NCI-H1694 treated with DMSO at 0.1 percent for 48 hours (cell line): Measurements from ENCODE around the gene PPP1R27.
"Not testable (repeated sequence)": the region's sequence is repeated elsewhere in the genome, so short reads cannot be mapped to it uniquely, and the experiment has no call there.

ENCODE experiments used
- DNase-seq: peaks from one replicate; lab custom pipeline; 2025; lab: John Stamatoyannopoulos, UW

PPP1R27 gene

DNA sequence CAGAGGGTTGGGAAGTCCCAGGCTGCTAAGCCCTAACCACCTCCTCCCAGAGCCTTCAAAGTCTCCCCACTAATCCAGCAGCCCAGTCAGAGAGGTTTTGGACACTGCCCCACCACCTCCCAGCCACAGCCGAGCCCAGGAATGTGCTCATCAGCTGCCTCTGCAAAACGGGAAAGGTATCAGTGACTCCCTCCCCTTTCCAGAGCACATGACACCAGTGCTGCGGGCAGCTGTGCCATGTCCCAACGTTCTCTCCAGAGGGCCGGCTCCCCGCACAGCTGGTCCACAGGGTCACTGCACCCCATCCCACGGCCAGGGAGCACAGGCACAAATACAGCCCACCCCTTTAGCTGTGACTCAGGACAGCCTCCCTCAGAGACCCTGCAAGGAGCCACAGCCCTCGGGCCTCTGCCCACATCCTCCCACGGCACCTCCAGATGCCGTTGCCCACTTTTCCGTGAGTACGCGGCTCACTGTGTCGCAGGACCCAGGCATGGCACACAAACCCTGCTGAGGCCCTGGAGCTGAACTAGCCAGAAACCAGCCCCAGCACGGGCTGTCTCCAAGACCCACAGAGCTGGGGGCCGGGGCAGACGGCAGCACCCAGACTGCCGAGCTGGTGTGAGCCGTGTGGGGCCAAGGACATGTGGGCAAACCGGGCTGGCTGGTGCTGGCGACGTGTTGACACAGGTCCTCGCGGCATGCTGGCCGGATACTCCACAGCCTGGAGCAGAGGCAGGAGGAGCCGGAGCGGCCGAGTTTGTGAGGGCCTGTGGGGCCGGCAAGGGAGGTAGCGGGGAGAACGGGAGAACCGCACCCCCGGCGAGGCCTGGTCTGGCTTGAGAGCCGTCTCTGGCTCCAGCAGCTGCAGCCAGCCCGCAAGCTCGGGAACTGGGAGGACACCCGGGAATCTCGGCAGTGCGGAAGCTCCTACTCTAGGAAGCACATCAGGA, 6.3 kb upstream of the PPP1R27 start:
- no peak for DNase-seq

DNA sequence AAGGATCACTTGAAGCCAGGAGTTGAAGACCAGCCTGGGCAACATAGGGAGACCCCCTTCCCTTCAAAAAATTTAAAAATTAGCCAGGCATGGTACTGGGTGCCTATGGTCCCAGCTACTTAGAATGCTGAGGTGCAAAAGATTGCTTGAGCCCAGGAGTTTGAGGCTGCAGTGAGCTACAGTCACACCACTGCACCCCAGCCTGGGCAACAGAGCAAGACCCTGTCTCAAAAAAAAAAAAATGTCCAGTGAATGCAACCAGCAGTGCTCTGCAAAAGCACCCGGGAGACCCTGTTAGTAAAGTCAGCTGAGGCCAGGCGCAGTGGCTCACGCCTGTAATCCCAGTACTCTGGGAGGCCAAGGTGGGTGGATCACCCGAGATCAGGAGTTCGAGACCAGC, 5.2 kb upstream of the PPP1R27 start:
- DNase-seq: not testable (repeated sequence)

DNA sequence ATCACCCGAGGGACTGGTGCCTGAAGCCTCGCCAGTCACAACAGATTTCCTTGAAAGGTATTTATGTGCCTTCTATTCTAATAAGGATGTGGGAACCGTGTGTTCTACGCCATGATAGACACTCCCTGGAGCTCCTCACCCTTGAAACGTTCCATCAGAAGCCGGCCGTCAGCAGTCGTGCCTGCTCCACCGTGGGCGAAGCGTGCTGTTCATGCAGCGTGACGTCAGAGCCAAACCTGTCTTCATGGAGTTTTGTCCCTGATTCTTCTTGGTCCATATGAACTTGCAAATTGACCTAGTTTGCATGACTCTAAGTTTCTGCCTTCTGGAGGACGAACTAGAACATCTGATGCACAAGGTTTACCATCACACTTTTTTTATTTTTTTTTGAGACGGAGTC, 4.5 kb upstream of the PPP1R27 start:
- no peak for DNase-seq

DNA sequence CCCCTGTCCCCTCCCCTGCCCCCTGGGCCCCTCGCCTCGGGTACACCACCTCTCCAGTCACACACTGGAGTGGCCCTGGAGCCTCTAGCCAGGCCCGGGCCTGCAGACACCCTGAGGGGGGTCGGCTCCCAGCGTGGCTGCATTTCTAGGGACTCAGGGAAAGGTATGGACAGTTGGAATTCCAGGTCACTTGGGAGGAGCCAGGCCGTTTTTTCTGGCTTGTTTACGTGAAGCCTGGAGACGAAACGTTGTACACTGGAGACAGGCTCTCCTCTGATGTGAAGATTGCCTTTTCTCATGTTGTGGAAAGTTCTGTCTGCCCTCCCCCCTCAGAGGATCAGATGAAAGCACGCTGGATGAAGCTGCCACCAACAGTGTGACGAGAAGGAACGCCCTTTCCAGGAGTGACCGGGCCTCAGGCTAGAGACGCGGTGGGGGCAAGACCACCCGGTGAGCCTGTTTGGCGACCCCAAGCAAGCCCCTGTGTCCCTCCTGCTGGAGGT, 4.0 kb upstream of the PPP1R27 start:
- no peak for DNase-seq

DNA sequence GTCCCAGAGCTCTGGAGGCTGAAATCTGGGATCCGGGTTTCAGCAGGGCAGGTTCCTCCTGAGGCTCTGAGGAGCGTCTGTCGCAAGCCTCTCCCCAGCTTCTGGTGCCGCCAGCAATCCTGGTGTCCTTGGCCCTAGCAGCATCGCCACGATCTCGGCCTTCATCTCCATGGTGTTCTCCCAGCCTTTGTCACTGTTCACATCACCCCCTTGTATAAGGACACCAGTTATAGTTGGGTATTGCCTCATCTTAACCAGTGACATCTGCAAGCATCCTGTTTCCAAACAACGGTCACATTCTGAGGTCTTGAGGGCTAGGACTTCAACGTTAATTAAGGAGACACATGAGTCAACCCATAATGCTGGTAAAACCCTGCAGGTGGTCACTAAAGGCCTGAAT, 2.8 kb upstream of the PPP1R27 start:
- peak; percentile 16 for DNase-seq

DNA sequence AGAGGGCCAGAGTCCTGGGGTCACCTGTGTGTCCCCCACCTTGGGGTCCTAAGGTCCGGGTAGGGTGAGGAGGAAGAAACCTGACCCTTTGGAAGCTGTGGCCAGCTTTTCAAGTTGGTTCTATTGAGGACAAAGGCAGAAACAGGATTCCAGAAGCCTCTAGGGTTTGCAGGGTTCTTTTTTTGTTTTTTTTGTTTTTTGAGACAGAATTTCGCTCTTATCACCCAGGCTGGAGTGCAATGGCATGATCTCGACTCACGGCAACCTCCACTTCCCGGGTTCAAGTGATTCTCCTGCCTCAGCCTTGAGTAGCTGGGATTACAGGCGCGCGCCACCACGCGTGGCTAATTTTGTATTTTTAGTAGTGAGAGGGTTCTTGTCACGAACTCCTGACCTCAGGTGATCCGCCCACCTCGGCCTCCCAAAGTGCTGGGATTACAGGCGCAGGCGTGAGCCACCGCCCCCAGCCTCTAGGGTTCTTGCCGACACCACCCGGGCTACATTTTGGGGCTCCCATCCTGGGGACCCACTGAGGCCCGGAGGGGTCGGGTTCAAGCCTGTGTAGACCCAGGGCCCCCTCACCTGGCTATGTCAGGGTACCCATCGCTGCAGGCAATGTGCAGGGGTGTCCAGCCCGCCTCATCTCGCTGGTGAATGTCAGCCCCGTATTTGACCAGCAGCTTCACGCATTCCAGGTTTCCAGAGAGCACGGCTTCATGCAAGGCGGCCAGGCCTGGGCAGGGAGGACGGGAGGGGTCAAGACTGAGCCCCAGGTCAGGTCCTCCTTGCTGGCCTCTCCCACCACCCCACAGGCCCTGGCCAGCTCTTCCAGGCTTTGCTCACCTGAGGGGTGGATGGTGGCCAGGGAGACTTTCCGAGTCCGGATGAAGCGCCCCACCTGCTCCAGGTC, 674 bp downstream of the PPP1R27 start:
- no peak for DNase-seq

DNA sequence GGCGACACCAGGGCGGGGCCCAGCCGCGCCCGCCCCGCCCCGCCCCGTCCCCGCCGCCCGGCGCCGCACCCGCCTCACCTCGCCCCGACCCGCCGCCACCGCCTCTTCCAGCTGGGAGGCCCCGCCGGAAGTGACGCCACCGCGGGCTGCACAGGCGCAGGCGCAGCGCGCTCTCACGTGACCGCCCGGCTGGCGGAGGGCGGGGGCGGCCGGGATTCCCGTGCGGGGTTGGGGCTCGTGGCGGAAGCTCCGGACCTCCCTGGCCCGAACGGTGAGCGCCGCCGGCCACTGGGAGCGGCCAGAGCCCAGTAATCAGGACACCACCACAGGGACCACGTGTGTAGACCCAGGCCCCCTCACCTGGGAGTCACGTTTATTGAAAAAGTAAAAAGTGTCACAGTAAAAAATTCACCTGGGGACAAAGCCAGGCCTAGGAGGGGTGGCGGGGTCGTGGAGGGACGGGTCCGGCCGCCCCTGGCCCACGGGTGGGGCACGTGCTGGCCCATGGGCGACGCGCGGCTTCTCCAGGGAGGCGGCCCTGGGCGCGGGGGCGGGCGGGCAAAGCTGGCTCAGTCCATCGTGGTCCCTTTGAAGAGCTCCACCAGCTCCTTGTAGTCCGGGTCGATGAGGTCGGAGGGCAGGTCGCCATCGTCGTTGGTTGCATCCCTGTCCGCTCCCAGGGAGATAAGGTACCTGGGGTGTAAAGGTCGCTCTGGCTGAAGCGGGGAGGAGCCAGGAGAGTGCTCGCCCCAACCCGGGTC, 1.5 kb downstream of the PPP1R27 start, which contains the start of gene MCRIP1:
Gene MCRIP1, minus strand, starts transcription at position 132 of the 761 bp plus-strand sequence. CDS start 8,785 bp downstream, outside the sequence.
- DNase-seq: peak; percentile 81

DNA sequence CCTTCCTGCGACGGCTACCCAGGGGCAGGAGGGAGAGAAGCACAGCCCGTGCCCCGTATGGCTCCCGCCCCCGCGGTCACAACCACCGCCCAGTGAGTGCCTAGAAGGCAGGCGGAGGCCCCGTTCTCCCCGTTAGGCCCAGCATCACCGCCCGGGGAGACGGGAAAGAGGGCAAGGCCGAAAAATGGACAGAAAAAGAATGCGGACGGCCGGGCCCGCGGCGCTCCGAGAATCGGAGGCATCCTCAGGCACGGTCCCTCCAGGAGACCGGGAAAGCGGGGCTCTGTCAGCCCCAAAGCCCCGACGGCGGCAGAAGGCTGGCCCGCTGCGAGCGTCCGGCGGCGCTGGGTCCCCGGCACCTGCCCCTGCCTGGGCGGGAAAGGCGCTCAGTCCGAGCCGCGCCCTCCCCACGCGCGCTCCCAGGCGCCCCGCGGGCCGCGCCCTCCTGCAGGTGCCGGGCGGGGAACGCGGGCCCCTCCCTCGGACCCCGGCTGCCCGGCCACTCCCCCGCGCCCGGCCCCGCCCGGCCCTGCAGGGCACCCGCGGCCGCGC, 2.2 kb downstream of the PPP1R27 start:
- no peak for DNase-seq

DNA sequence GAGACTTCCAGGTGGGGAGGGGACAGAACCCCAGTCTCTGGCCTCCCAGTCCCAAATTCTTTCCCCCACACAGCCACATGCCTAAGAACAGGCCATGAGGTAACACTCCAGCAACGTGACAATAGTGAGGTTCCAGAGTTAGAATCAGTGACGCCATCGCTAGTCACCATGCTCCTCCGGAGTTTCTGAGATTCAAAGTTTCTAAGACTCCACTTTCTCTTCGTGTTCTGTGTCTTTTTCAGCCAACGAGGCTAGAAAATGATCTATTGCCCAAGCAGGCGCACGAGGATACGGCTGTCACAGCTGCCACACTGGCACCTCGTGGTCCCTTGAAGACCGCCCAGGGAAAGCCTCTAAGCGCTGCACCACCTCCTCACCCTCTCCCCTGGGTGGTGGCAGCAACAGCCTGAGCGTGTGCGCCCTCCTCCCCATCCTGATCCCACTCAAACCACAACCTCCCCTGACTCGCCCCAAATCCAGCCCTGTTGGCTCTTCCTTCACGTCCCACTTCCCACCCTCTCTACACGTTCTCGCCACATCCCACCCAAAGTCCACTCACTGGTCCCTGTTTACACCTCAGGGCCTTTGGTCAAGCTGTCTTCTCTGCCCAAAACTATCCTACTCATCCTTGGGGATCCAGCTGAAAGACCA, 2.8 kb downstream of the PPP1R27 start:
- peak; percentile 29 for DNase-seq

DNA sequence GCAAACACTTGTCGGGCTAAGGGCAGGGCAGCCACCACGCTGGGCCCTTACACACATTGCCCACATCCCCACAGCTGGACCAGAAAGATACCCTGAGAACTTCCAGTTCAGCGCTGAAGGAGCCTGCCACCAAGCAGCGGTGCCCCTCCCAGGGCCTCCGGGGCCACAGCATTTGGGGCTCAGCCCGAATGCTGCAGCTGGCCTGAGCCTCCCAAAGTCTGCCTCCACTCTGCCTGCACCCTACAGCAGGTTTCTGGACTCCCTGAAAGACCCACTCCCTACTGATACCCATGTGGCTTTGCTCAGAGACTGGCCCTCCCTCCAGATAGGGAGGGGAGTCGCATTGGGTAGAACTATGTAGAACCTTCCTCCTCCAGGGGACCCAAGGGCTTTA, 3.3 kb downstream of the PPP1R27 start:
- no peak for DNase-seq

DNA sequence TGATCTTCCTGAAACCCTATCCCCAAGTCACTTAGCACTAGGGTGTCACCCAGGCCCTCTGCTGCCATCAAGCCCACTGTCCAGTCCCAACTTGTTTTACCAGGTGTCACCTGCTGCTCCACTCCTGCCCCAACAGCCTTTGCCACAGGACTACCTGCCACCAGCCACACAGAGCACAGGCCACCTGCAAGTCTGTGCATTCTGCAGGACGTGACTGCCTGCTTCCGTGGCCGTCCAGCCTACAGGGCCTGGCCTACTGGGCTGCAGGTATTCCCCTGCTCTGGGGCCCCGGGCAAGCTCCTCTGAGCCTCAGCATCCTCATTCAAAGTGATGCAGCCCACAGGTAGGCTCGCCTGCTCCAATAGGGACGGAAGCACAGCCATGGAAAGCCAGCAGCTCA, 5.0 kb downstream of the PPP1R27 start:
- no peak for DNase-seq

DNA sequence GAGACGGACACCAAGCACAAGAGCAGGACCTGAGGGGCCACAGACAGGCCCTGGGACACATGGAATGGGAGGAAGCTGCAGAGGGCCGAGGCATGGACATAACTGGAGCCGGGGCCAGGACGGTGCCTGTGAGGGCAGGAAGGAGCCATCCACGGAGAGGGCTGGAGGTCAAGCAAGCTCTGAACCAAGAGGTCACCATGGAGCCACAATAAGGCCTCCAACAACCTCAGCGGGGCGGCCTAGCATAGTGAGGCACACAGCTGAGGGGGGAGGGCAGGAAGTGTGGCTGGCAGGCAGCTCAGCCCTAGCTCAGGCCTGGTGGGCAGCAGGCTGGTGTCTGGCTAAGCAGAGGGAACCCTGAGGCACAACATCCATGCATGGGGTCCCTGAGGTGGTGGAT, 6.2 kb downstream of the PPP1R27 start:
- no peak for DNase-seq

DNA sequence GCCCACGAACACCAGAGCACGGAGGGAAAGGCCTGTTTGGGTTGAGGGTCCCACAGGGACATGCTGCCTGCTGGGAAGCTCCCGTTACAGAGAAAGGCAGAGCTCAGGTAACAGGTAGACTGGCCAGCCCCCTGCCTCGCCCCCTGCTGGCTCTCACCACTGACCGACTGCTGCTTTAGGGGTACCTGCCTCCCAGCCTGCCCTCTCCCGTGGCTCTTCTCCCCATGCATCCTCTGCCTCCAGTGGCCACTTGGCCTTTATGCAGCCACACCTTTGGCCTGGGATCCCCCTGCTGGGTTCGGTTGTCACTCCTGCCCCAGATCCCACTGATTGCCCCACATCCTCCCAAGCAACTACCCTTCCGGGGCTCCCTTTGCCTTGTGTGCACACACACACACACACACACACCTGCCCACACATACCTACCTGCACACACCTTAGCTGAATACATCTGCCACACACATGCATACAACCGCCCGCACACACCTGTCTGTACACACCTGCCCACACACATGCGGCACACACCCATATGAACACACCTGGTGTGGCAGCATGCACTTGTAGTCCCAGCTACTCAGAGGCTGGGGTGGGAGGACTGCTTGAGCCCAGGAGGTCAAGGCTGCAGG, 8.9 kb downstream of the PPP1R27 start:
- DNase-seq: no peak

DNA sequence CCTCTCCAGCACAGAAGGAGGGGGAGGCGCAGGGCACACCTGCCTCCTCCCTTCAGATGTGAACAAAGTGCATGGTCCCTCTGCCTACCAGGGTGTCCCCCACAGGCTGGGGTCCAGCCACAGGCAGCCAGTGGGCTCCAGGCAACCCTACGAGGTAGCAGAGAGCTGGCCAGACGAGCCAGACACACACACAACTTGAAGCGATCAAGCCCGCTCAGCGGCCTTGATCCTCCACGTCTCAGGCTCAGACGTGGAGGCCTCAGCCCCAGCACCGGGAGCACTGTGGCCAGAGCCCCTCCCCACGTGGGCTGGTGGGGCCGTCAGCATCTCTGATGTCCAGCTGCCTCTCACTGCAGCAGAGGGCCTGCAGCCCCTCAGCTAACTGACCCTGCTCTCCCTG, 10.3 kb downstream of the PPP1R27 start:
- DNase-seq: no peak

DNA sequence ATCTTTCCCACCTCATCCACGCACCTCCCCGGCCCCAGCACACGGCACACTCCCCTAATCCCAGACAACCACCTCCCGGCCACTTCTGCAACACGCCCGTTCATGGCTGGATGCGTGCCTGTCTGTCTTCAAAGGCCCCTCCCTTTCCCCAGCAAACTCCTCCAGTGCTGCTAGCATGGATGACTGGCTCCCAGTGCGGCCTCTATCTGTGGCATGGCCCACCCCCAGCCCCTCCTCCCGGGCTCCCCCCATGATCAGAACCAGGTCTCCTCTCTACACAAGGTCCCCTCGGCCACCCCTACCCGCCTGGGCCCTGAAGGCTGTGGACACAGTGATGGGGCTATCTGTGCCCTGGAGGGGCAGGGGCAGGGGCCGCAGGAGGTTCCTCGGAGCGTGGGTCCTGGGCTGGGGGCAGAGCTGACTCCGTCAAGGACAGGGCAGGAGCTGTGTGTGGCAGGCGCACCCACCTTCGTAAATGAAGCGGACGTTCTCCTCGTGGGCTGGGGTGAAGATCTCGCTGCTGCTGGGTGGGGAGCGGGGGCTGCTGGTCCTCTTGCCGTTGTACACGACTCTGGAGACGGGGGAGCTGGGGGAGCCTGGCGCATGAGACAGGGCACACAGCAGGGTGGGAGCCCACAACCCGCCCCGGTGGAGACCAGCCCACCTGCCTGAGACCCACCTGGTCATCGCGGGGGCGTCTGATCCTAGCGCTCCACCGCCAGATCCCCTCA, 10.9 kb downstream of the PPP1R27 start:
- no peak for DNase-seq

DNA sequence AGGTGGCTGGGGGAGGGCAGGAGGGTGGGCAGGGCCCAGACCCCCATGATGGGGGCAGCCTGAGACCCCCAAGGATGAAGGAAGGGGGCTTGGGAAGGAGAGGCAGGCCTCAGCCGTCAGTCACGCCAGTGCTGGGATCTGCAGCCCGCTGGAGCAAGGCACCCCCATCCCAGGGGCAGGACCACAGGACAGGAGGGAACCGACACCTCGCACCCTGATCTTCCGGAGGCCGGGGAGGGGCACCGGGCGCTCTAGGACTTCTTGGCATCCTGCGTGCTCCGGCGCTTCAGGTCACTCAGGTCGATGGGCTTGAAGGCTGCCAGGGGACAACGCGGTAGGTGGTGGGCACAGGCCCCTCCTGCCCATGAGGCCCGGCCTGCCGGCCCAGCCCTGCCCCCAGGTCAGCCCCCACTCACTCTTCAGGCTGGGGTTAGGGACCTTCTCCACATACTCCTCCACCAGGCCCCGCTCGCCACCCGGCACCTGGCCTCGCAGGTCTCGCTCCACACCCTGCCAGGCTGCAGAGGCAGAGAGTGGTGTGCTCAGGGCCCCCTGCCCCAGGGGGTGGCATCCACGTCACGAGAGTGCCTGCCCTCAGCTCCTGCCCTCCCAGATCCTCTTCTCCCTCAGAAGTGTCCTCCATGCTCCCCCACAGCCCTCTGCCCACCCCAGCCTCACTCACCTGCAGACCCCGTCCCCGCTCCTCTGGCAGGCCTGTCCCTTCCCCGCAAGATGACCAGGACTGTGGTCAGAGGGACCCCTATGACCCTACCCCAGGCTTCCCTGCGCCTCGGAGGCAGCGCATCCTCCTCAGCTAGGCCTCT, 11.6 kb downstream of the PPP1R27 start:
- no peak for DNase-seq

DNA sequence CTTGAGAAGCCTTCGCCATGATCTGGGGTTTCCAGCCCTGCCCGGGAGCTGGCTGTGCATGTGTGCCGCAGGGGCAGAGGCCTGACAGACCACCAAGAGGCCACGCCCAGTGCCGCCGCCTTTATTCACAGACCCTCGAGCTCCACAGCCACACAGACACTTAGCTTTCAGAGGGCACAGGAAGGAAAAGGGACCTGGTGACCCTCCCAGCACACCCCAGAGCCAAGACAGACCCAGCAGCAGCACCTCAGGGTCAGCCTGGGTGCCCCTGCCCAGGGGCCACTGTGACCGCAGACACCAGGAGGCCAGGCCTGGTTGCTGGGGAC, 12.6 kb downstream of the PPP1R27 start:
- no peak for DNase-seq

DNA sequence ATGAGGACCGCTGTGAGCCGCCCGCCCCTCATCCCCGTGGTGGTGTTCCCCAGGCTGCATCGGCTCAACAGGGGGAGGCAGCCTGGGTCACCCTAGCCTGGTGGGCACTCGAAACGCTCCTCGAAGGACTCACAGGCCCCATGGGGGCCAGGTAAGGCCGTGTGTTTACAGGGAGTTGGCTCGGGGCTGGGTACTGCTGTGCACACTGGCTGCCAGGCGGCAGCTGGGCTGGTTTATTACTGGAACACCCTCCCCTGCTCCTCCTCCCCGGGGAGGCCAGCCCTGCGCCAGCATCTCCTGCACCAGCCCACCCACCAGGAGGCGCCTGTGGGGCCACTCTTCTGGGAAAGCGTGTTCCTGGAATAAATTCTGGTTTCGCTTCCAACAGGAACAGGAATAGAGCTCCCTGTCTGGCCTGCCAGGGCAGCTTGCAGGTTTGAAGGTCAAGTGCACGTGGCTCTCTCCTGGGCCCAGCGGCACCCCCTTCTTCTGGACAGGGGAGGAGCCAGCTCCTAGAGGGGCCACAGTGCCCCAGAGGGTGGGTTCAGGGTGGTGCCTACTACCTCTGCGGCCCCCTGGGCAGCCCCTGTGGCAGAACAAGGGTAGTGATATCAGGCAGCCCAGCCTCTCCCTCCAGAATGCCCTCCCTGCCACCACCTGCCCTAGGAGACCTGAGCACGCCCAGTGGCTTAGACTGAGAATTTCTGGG, 13.1 kb downstream of the PPP1R27 start:
- DNase-seq: peak; percentile 94
